GM12891 (cell line): ENCODE data around the gene SPPL3.
A peak's percentile ranks its signal among the peaks of the same experiment; 100 is the strongest.

ENCODE experiments used
- POLR2A ChIP-seq: IDR thresholded peaks from 2 replicates; pipeline ENCODE4 v1.6.1; 2011; ENCODE audit warnings: low read depth, low read length, control low read depth
- POU2F2 ChIP-seq: IDR thresholded peaks from 2 replicates; pipeline ENCODE4 v1.6.1; 2011; ENCODE audit warnings: low read depth, mild to moderate bottlenecking, control low read depth, low read length, moderate library complexity
- TAF1 ChIP-seq: IDR thresholded peaks from 2 replicates; pipeline ENCODE4 v1.6.1; 2011; ENCODE audit warnings: low read depth, low read length, control low read depth

- TF ChIP-seq POLR2A, result peak; percentile 20; the same call in 1 of the 2 replicates
- TF ChIP-seq POU2F2, result no peak
- no peak for TF ChIP-seq TAF1
Observed at GRCh38 chr12:120903412-120904196, 554 bp downstream of the SPPL3 start.
